ENCODE data around the gene KRT79. TPM values are rescaled to one million over a fixed set of nuclear protein-coding genes. Genes with fewer than 3 reads are reported as not detected.

The KRT79 gene
- total and polyA plus RNA-seq, 9 of the 15 experiments (the other 6 are each of a cell fraction or from before 2014, with no cell fraction given), result 0.03 to 2.3 (median 0.23) TPM; not detected in 2

DNA sequence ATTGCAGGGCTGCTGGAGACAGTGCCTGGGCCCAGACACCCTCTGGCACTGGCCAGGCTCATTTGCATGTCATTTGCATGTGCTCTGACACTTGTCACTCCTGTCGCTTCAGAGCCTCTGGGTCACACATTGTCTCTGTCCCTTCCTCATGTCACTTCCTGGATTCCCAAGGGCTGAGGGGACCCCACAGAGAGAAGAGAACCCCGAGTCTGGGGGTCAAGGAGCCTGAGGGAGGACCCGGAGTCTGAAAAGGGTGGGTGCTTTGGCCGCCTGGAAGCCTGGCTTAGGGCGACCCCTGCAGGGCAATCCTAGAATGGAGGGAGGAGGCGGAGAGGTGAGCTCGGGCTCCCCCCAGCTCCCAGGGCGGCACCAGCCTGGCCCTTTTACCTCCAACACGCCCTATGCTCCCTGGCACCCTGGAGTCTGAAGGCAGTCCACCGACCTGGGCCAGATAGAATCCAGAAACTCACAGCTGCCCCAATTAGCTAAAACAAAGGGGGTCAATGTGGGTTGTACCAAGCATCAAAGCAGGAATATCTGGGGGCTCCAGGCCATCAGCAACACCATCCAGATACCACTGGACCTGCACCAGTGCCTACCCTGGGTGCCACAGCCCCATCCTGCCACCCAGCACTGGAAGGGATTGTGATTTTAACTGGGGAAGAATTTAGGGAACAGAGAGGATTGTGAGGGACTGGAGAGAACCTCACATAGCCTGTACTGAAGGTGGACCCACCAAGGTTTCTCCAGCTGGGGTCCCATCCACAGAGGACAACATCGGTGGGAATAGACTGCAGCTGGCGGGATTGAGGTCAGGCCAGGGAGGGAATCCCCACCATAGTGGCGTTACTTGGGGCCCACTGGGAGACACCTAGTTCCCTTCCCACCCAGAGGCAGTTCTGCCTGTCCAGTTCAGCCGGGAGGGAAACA is 36.5 kb upstream of the KRT79 start (continued):
- 0 out of 2 replicates have a peak, but pooled peaks have one; percentile 23 for TF ChIP-seq ARID3A (IDR thresholded peaks at IDR 0.05; ENCODE audit: borderline replicate concordance, low read depth, low read length)
- TF ChIP-seq SP2 (IDR thresholded peaks at IDR 0.05; ENCODE audit: extremely low read depth, low read depth, low read length, poor library complexity, severe bottlenecking), result no peak
- no peak for TF ChIP-seq TRIM28 (IDR thresholded peaks at IDR 0.05)
- TF ChIP-seq STAG1 (CRISPR knock-in tag; IDR thresholded peaks at IDR 0.05; ENCODE audit: borderline replicate concordance), result peak; percentile 99
- no peak for TF ChIP-seq CREB5 (CRISPR knock-in tag; IDR thresholded peaks at IDR 0.05)
- no peak for TF ChIP-seq ZNF165 (CRISPR knock-in tag; IDR thresholded peaks at IDR 0.05; ENCODE audit: borderline replicate concordance)
- peak; percentile 78 for TF ChIP-seq XRCC5 (IDR thresholded peaks at IDR 0.05; ENCODE audit: low read depth, low read length)
- TF ChIP-seq RBM39 (optimal IDR thresholded peaks at IDR 0.05; ENCODE audit: low read depth, low read length), result no peak
- TF ChIP-seq, protein P1, sequence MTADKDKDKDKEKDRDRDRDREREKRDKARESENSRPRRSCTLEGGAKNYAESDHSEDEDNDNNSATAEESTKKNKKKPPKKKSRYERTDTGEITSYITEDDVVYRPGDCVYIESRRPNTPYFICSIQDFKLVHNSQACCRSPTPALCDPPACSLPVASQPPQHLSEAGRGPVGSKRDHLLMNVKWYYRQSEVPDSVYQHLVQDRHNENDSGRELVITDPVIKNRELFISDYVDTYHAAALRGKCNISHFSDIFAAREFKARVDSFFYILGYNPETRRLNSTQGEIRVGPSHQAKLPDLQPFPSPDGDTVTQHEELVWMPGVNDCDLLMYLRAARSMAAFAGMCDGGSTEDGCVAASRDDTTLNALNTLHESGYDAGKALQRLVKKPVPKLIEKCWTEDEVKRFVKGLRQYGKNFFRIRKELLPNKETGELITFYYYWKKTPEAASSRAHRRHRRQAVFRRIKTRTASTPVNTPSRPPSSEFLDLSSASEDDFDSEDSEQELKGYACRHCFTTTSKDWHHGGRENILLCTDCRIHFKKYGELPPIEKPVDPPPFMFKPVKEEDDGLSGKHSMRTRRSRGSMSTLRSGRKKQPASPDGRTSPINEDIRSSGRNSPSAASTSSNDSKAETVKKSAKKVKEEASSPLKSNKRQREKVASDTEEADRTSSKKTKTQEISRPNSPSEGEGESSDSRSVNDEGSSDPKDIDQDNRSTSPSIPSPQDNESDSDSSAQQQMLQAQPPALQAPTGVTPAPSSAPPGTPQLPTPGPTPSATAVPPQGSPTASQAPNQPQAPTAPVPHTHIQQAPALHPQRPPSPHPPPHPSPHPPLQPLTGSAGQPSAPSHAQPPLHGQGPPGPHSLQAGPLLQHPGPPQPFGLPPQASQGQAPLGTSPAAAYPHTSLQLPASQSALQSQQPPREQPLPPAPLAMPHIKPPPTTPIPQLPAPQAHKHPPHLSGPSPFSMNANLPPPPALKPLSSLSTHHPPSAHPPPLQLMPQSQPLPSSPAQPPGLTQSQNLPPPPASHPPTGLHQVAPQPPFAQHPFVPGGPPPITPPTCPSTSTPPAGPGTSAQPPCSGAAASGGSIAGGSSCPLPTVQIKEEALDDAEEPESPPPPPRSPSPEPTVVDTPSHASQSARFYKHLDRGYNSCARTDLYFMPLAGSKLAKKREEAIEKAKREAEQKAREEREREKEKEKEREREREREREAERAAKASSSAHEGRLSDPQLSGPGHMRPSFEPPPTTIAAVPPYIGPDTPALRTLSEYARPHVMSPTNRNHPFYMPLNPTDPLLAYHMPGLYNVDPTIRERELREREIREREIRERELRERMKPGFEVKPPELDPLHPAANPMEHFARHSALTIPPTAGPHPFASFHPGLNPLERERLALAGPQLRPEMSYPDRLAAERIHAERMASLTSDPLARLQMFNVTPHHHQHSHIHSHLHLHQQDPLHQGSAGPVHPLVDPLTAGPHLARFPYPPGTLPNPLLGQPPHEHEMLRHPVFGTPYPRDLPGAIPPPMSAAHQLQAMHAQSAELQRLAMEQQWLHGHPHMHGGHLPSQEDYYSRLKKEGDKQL (CRISPR knock-in tag; IDR thresholded peaks at IDR 0.05; ENCODE audit: borderline replicate concordance), result no peak
- no peak for TF ChIP-seq KAT2B (IDR thresholded peaks at IDR 0.05; ENCODE audit: low read depth, low read length)
- peak; percentile 95 for TF ChIP-seq SMC3 (conservative IDR thresholded peaks at IDR 0.05; ENCODE audit: insufficient read depth, low read depth, low read length)
- TF ChIP-seq ZNF57 (CRISPR knock-in tag; IDR thresholded peaks at IDR 0.05), result no peak
- no peak for TF ChIP-seq ZKSCAN3 (CRISPR knock-in tag; IDR thresholded peaks at IDR 0.05)
- no peak for TF ChIP-seq HMG20A (CRISPR knock-in tag; conservative IDR thresholded peaks at IDR 0.05)
- no peak for TF ChIP-seq TCF7L2 (IDR thresholded peaks at IDR 0.05; ENCODE audit: low read depth, low read length)
- peak in 1 of 2 experiments; percentile 44; a peak in 1 of 4 replicates for TF ChIP-seq RCOR1 (IDR thresholded peaks at IDR 0.05; ENCODE audit: borderline replicate concordance in 1 of 2, low read depth in 2 of 2, low read length in 2 of 2)
- TF ChIP-seq HES1 (IDR thresholded peaks at IDR 0.05; ENCODE audit: low read depth), result no peak
- 0 out of 2 replicates have a peak, but pooled peaks have one; percentile 18 for TF ChIP-seq CREM (IDR thresholded peaks at IDR 0.05; ENCODE audit: low read depth)

All from K562 (cell line).